ENCODE measurements around the gene POU3F1.

Gene POU3F1

GRCh38 chr1:38004284-38005108, 42.1 kb downstream of the POU3F1 start:
- no peak for DNase-seq (ENCODE audit: low read depth)

GRCh38 chr1:38003261-38004250, 43.0 kb downstream of the POU3F1 start:
- no peak for DNase-seq (ENCODE audit: low read depth)

GRCh38 chr1:38000529-38001455, 45.8 kb downstream of the POU3F1 start:
- no peak for DNase-seq (ENCODE audit: low read depth)

- DNase-seq (ENCODE audit: low read depth) = no peak
Measured at GRCh38 chr1:38000233-38000528, 46.4 kb downstream of the POU3F1 start.

- DNase-seq (ENCODE audit: low read depth) = no peak
Measured at GRCh38 chr1:37999430-38000232, 47.0 kb downstream of the POU3F1 start.

GRCh38 chr1:37998913-37999429, 47.6 kb downstream of the POU3F1 start:
- no peak for DNase-seq (ENCODE audit: low read depth)

- DNase-seq (ENCODE audit: low read depth) = no peak
Measured at GRCh38 chr1:37998089-37998808, 48.3 kb downstream of the POU3F1 start.

- no peak for DNase-seq (ENCODE audit: low read depth)
Measured at GRCh38 chr1:37997256-37998088, 49.1 kb downstream of the POU3F1 start.

- DNase-seq (ENCODE audit: low read depth) = no peak
Measured at GRCh38 chr1:37995751-37996345, 50.7 kb downstream of the POU3F1 start.

- no peak for DNase-seq (ENCODE audit: low read depth)
Measured at GRCh38 chr1:37994886-37995566, 51.6 kb downstream of the POU3F1 start.
